GM19043 (cell line): ENCODE measurements around the gene IFNL4.
"Not testable (repeated sequence)": the region's sequence is repeated elsewhere in the genome, so short reads cannot be mapped to it uniquely, and the experiment has no call there.

ENCODE experiments used
- ATAC-seq: cut with Tn5 transposase; IDR thresholded peaks from one replicate; pipeline ENCODE4 v1.9.1; 2021; ENCODE audit warnings: low read depth; ENCODE audit not compliant: unreplicated experiment

Gene IFNL4

GRCh38 chr19:39230096-39230764 is 18.4 kb downstream of the IFNL4 start:
- no peak for ATAC-seq

DNA sequence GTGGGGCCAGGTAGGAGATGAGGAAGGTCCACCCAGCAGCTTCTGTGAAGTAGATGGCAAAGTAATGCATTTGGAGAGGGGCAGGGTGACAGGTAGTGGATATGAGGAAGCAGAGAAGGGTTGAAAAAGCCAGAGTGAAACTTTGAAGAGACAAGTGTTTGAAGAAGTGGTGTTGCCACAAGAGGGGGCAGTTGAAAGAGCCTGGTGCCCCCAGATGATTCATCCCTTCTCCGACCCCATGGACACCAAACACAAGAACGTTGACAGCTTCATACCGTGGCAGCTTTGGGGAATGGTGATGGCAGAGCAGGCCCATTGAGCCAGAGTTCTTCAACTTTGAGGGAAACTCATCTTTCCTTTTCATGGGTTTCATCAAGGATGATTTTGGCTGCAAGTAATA is 23.7 kb downstream of the IFNL4 start:
- no peak for ATAC-seq

GRCh38 chr19:39223703-39224279 is 24.9 kb downstream of the IFNL4 start:
- ATAC-seq: no peak

- not testable (repeated sequence) for ATAC-seq
These were observed 29.5 kb downstream of the IFNL4 start for GRCh38 chr19:39219108-39219507.

DNA sequence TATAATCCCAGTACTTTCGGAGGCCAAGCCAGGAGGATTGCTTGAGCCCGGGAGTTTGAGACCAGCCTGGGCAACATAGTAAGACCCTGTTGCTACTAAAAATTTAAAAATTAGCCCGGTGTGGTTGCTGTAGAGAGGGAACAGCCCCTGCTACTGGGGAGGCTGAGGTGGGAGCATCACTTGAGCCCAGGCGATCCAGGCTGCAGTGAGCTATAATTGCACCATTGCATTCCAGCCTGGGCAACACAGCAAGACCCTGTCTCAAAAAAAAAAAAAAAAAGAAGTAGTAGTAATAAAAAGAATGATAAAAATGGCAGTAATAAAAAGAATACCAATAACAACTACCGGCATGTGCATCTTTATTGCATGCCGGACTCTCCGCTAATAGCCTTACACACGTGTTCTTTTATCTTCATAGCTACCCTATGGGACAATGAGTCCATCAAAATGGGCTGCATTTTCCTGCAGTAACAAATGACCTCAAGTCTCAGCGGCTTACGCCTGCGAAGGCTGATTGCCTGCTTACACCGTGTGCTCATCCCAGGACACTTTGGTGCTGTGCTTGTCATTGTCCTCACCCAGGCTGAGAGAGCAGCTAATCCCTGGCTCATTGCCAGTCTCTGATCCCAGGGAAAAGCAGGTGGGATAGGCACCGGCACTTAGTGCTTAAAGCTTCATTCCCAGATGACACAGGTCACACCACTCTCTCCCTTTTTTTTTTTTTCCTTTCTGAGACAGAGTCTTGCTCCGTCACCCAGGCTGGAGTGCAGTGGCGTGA is 30.2 kb downstream of the IFNL4 start:
- no peak for ATAC-seq

DNA sequence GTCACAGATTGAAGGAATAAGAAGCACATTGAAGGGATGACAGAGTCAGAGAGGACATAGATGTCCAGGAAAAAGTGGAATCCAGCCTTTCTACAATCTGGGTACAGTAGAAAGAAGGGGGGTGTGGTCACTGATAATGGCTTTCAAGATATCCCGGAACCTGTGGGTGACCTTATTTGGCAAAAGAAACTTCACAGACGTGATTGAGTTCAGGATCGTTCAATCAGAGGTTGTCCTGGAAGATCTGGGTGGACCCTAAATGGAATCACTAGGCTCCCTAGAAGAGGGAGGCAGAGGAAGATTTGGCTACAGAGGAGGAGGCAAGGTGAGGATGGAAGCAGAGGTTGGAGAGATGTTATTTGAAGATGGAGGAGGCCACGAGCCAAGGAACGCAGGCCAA is 31.6 kb downstream of the IFNL4 start:
- ATAC-seq: no peak

DNA sequence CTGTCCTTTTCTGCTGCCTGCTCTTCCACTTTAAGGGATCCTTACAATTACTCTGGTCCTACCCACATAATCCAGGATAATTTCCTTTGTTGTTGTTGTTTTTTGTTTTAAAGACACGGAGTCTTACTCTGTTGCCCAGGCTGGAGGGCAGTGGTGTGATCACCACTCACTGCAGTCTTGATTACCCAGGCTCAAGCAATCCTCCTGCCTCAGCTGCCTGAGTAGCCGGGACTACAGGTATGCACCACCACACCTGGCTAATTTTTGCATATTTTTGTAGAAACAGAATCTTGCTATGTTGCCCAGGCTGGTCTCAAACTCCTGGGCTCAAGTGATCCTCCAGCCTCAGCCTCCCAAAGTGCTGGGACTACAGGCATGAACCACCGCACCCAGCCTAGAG is 33.3 kb downstream of the IFNL4 start:
- not testable (repeated sequence) for ATAC-seq

GRCh38 chr19:39212375-39212742 is 36.3 kb downstream of the IFNL4 start:
- ATAC-seq: no peak

- no peak for ATAC-seq
These were observed 36.8 kb downstream of the IFNL4 start for GRCh38 chr19:39211731-39212374.

- no peak for ATAC-seq
These were observed 39.5 kb downstream of the IFNL4 start for GRCh38 chr19:39209196-39209595.

GRCh38 chr19:39208175-39208795 is 40.4 kb downstream of the IFNL4 start:
- ATAC-seq: no peak

GRCh38 chr19:39207293-39207836 is 41.3 kb downstream of the IFNL4 start:
- ATAC-seq: no peak

GRCh38 chr19:39206122-39206521 is 42.5 kb downstream of the IFNL4 start:
- no peak for ATAC-seq

DNA sequence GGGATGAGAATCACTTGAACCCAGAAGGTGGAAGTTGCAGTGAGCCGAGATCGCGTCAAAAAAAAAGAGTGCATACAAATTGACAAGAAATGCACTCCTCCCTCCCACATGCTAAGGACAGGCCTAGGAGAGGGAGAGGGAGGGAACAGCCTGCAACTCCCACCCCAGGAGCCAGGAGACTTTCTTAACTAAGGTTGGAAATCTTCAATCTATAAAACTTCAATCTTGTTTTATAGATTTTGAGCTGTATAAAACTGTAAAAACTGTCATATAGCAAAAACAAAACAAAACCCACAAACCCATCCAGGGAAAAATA is 43.2 kb downstream of the IFNL4 start:
- ATAC-seq: no peak

DNA sequence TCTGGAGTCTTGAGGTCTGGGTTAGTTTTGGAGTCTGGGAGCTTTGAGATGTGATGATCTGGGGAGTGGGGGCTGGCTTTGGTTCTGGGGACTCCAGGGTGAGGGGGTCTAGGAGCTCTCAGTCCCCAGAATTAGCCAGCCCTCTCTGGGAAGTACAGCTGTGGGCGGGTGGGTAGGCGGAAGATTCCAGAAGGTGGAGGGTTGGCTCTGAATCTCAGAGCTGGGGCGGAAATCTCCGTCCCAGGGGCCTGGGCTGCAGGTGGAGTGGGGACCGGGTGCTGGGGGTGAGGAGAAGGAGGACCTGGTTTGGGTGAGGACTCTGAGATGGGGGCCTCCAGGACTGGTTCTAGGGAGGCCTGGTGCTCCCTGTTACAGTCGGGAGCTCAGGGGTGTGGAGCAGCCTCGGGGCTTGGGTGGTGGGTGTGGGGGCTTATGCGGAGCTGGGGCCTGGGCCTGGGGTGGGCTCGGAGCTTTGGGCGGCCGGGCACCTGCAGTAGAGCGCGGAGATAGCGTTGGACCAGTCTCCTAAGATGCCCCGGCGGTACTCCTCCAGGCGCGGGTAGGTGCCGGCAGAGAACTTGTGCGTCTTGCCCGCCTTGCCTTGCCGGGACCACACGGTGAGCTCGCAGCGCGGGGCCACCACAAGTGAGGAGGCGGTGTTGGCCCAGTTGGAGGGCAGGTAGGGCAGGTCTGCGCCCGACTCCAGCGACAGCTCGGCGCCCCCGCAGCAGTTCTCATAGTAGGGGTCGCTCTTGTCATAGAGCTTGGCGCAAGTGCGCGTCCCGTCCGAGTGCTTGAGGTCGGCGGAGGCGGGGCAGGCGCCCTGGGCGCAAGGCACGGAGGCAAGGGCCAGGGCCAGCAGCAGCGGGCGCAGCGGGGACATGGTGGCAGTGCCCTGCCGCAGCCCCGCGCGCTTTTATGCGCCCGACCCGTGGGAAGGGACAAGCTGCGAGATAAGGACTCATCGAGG is 45.0 kb downstream of the IFNL4 start, which contains the start of gene SYCN:
Gene SYCN (minus strand): TSS at position 892 of the 970 bp plus-strand sequence. CDS start 9 bp downstream, at position 883.
- ATAC-seq: no peak

DNA sequence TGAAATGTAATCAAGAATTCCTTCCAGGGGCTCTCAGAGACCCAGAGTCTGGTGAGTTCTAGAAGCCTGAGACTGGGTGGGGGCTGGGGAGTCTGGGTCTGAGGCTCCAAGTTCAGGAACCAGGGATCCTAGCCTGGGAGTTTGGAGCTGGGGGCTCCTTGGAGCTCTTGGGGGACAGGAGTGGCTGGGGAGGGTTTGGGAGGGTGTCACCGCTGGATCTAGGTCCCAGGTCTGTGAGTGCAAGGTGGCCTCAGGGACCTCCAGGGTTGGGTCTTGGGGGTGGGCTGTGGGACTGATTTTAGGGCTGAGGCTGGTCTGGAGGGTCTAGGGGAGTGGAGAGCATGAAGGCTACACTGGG is 45.7 kb downstream of the IFNL4 start:
- ATAC-seq: no peak

GRCh38 chr19:39200803-39201115 is 47.9 kb downstream of the IFNL4 start:
- no peak for ATAC-seq

DNA sequence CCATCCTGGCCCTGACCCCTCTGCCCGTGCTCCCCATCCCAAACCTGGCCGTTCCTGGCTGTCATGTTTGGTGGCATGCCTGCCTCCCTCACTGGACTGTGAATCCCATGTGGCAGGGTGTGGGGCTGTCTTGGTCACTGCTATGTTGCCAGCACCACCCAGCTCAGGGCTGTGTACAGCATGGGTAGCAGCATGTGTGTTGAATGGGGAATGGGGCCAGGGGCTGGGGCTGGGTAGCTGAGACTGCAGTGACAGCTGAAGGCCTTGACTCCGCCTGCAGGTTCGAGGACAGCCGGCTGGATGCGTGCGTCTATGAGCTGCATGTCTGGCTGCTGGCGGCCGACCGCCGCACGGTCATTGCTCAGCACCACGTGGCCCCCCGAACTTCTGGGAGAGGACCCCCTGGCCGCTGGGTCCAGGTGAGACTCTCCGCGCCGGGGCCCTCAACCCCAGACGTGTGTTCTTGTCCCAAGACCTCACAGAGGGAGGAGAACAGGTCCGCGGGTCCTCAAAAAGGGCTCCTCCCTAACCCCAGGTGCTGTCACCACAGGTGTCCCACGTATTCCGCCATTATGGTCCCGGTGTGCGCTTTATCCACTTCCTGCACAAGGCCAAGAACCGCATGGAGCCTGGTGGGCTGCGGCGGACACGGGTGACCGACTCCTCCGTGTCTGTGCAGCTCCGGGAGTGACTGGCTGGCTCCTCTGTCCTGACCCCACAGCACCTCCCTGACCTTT is 48.4 kb downstream of the IFNL4 start:
- no peak for ATAC-seq

- ATAC-seq: no peak
These were observed 49.6 kb downstream of the IFNL4 start for GRCh38 chr19:39199025-39199424.
